LNCaP clone FGC (cell line): ENCODE data around the gene DOCK3.
"Not testable (repeated sequence)": the region's sequence is repeated elsewhere in the genome, so short reads cannot be mapped to it uniquely, and the experiment has no call there.

Experiments used
- DNase-seq: peaks from one replicate; pipeline ENCODE4 v3.0.0-alpha.2; 2011; ENCODE audit warnings: low read depth
- H3K4me3 ChIP-seq: 2 replicates; pipeline ENCODE4 v1.5.1; 2011; ENCODE audit warnings: mild to moderate bottlenecking, low read depth, low read length, control low read depth
- CTCF ChIP-seq: IDR thresholded peaks from 2 replicates; pipeline ENCODE4 v1.5.1; 2012; ENCODE audit warnings: mild to moderate bottlenecking; ENCODE audit not compliant: control insufficient read depth, insufficient read depth; ENCODE audit errors: extremely low read depth

Gene DOCK3

GRCh38 chr3:51173518-51174271 is 499.0 kb downstream of the DOCK3 start:
- DNase-seq = no peak
- H3K4me3 ChIP-seq = no peak overlapping the region
- no peak for TF ChIP-seq CTCF

- TF ChIP-seq CTCF = no peak
- no peak for DNase-seq
- H3K4me3 ChIP-seq = no peak overlapping the region
Measured at GRCh38 chr3:51176923-51177322, 502.2 kb downstream of the DOCK3 start.

- not testable (repeated sequence) for DNase-seq, H3K4me3 ChIP-seq
Measured at GRCh38 chr3:51186446-51186845, 511.7 kb downstream of the DOCK3 start.

GRCh38 chr3:51190199-51190598 is 515.5 kb downstream of the DOCK3 start:
- no peak overlapping the region for H3K4me3 ChIP-seq
- no peak for TF ChIP-seq CTCF
- DNase-seq = no peak

- H3K4me3 ChIP-seq = no peak overlapping the region
- no peak for TF ChIP-seq CTCF
- DNase-seq = no peak
Measured at GRCh38 chr3:51190827-51191226, 516.1 kb downstream of the DOCK3 start.

- no peak for TF ChIP-seq CTCF
- DNase-seq = peak; percentile 18
- no peak overlapping the region for H3K4me3 ChIP-seq
Measured at GRCh38 chr3:51191768-51192167, 517.0 kb downstream of the DOCK3 start.

- no peak overlapping the region for H3K4me3 ChIP-seq
- TF ChIP-seq CTCF = no peak
- no peak for DNase-seq
Measured at GRCh38 chr3:51198477-51198876, 523.8 kb downstream of the DOCK3 start.

GRCh38 chr3:51199296-51199695 is 524.6 kb downstream of the DOCK3 start:
- not testable (repeated sequence) for DNase-seq, H3K4me3 ChIP-seq
